GM12878 (cell line): ENCODE measurements around the gene DCUN1D4. TPM values are rescaled to one million over a fixed set of nuclear protein-coding genes. Genes with fewer than 3 reads are reported as not detected.

Experiments
- ATAC-seq: fragments of 200-7000 bp; cut with Tn5 transposase; 3 replicates; pipeline ENCODE4 v1.9.1; 2020; ENCODE audit warnings: mild to moderate bottlenecking, moderate library complexity
- BruUV-seq: library from RNA; stranded (reverse); fragments of 400-500 nt; replicated peaks from 2 replicates; lab custom pipeline; 2021; lab: Mats Ljungman, UMichigan
- CTCF ChIA-PET: fragments of 300-600 bp; sonication (Branson Sonifier 250); formaldehyde crosslinking; extraction: SDS; loops from one replicate; lab custom pipeline; 2021; ENCODE audit warnings: inconsistent platforms; lab: Yijun Ruan, JAX
- POLR2A ChIA-PET: fragments of 350-600 bp; formaldehyde crosslinking; extraction: SDS; loops from one replicate; lab custom pipeline; 2021; ENCODE audit warnings: inconsistent platforms; lab: Charles Lee
- RAD21 ChIA-PET: fragments of 300-600 bp; sonication (Branson Sonifier 250); formaldehyde crosslinking; loops from one replicate; lab custom pipeline; 2023; ENCODE audit warnings: antibody characterized with exemption; ENCODE audit not compliant: unreplicated experiment; lab: Charles Lee
- SMC1A ChIA-PET: fragments of 300-600 bp; sonication (Branson Sonifier 250); formaldehyde crosslinking; loops from one replicate; lab custom pipeline; 2023; ENCODE audit not compliant: unreplicated experiment, uncharacterized antibody; lab: Charles Lee
- DNase-seq: peaks from one replicate; pipeline ENCODE4 v3.0.0-alpha.2; 2011; ENCODE audit warnings: low read depth, low spot score
- FAIRE-seq: peaks from 3 replicates; lab custom pipeline; 2011; peaks lifted over from hg19 to GRCh38; lab: Jason Lieb, UNC
- H2AFZ ChIP-seq: 2 replicates; pipeline ENCODE4 v1.6.0; 2011; ENCODE audit warnings: low read depth, low read length, control low read depth; ENCODE audit not compliant: control insufficient read depth
- H3K27ac ChIP-seq: 2 replicates; pipeline ENCODE4 v1.5.1; 2011; ENCODE audit warnings: control low read depth; ENCODE audit not compliant: control insufficient read depth, insufficient read depth
- H3K27me3 ChIP-seq, 2 experiments: replicated peaks in 1 of 2; 2 replicates each; pipeline versions ENCODE4 v1.6.0 to v1.6.1; 2011; ENCODE audit warnings: low read length in 1 of 2; ENCODE audit not compliant: control insufficient read depth in 2 of 2, insufficient read depth in 2 of 2
- H3K36me3 ChIP-seq, 2 experiments: 2 replicates each; pipeline ENCODE4 v1.5.1; 2011; ENCODE audit warnings: low read length in 1 of 2; ENCODE audit not compliant: control insufficient read depth in 2 of 2, insufficient read depth in 2 of 2
- H3K4me1 ChIP-seq: 2 replicates; pipeline ENCODE4 v1.6.1; 2011; ENCODE audit warnings: mild to moderate bottlenecking, low read length, moderate library complexity, mixed read lengths; ENCODE audit not compliant: control insufficient read depth, insufficient read depth
- H3K4me2 ChIP-seq: 2 replicates; pipeline ENCODE4 v1.6.0; 2011; ENCODE audit warnings: control low read depth; ENCODE audit not compliant: control insufficient read depth, insufficient read depth
- H3K4me3 ChIP-seq: fragments of 200-600 bp; sonication (generic); 2 replicates; pipeline ENCODE4 v1.5.1; 2016
- H3K79me2 ChIP-seq: 2 replicates; pipeline ENCODE4 v1.6.0; 2011; ENCODE audit warnings: low read length; ENCODE audit not compliant: control insufficient read depth, insufficient read depth
- H3K9ac ChIP-seq: 2 replicates; pipeline ENCODE4 v1.8.0; 2011; ENCODE audit warnings: low read length, control low read depth, mixed read lengths; ENCODE audit not compliant: control insufficient read depth, insufficient read depth
- H3K9me3 ChIP-seq: replicated peaks from 3 replicates; pipeline ENCODE4 v1.5.1; 2011; ENCODE audit warnings: mild to moderate bottlenecking, low read length; ENCODE audit not compliant: control insufficient read depth, insufficient read depth
- H4K20me1 ChIP-seq: 2 replicates; pipeline ENCODE4 v1.6.0; 2011; ENCODE audit not compliant: control insufficient read depth, insufficient read depth
- CHD1 ChIP-seq: IDR thresholded peaks from 2 replicates; pipeline ENCODE4 v1.6.1; 2012; ENCODE audit warnings: low read depth, low read length, improper control_type of control experiment
- CREB1 ChIP-seq: IDR thresholded peaks from 2 replicates; pipeline ENCODE4 v1.6.1; 2012; ENCODE audit warnings: low read depth, mild to moderate bottlenecking, inconsistent platforms
- FOXK2 ChIP-seq: fragments of 450-650 bp; IDR thresholded peaks from 2 replicates; pipeline ENCODE4 v1.6.1; 2017; ENCODE audit warnings: mild to moderate bottlenecking, moderate library complexity
- MYC ChIP-seq: IDR thresholded peaks from 2 replicates; pipeline ENCODE4 v1.6.1; 2011; ENCODE audit warnings: mild to moderate bottlenecking, low read length, moderate library complexity, inconsistent platforms; ENCODE audit not compliant: insufficient read depth, insufficient replicate concordance, insufficient read length, severe bottlenecking
- WGBS: methylation state at CpG from one replicate; pipeline ENCODE4 v1.1.6; 2016; ENCODE audit warnings: low lambda C conversion rate; ENCODE audit not compliant: insufficient replicate concordance, insufficient coverage; ENCODE audit errors: missing lambda C conversion rate; 5-methylcytosine and 5-hydroxymethylcytosine counted together
- in situ Hi-C: fragments of 300-500 bp; cut with MboI; formaldehyde crosslinking; loops from 9 replicates; pipeline ENCODE4 v1.14.3; 2018; ENCODE audit warnings: mixed read lengths
- intact Hi-C: fragments of 100-400 bp; cut with micrococcal nuclease; formaldehyde crosslinking; loops from one replicate; pipeline ENCODE4 v1.14.2; 2022; ENCODE audit not compliant: unreplicated experiment
- polyA plus RNA-seq, 11 experiments: library from polyadenylated mRNA; depleted of rRNA in 4 of 11; unstranded in 6 of 11; stranded (reverse) in 5 of 11; fragments of >200 nt; fragmentation: Nextera tagmentation in 4 of 11; fragmentation: Illumina TruSeq in 1 of 11; extraction: Ambion mirVana in 4 of 11; extraction: Trizol in 1 of 11; gene quantifications; 1 replicate in 1 of 11; 2 replicates in 10 of 11; pipeline versions ENCODE4 v1.2.1 to v1.2.3, GENCODE V29; 2011 to 2016; ENCODE audit warnings: inconsistent platforms in 2 of 11, missing spikeins in 2 of 11, low read depth in 1 of 11
- total RNA-seq, 4 experiments: library from RNA; depleted of rRNA in 3 of 4; stranded (reverse); fragments of >200 nt in 3 of 4; fragmentation: Illumina TruSeq in 1 of 4; extraction: Trizol in 1 of 4; gene quantifications; 2 replicates each; pipeline versions ENCODE4 v1.2.1 to v1.2.3, GENCODE V29; 2013 to 2021
- TF ChIP-seq, protein P1 (sequence below): fragments of 450-650 bp; formaldehyde crosslinking; IDR thresholded peaks from 2 replicates; pipeline ENCODE4 v1.4.0; 2020; ENCODE audit warnings: mild to moderate bottlenecking, moderate library complexity
- TF ChIP-seq, protein P2 (sequence below): fragments of 450-650 bp; IDR thresholded peaks from 2 replicates; pipeline ENCODE4 v1.6.1; 2014; ENCODE audit warnings: mild to moderate bottlenecking
- TF ChIP-seq, protein P3 (sequence below): fragments of 450-650 bp; IDR thresholded peaks from 2 replicates; pipeline ENCODE4 v1.6.1; 2016; ENCODE audit warnings: mild to moderate bottlenecking, moderate library complexity, borderline replicate concordance

Gene DCUN1D4
- total and polyA plus RNA-seq, 10 of the 15 experiments (the other 5 are each of a cell fraction or from before 2014, with no cell fraction given): 7.1 to 62.6 (median 16.8) TPM

DNA sequence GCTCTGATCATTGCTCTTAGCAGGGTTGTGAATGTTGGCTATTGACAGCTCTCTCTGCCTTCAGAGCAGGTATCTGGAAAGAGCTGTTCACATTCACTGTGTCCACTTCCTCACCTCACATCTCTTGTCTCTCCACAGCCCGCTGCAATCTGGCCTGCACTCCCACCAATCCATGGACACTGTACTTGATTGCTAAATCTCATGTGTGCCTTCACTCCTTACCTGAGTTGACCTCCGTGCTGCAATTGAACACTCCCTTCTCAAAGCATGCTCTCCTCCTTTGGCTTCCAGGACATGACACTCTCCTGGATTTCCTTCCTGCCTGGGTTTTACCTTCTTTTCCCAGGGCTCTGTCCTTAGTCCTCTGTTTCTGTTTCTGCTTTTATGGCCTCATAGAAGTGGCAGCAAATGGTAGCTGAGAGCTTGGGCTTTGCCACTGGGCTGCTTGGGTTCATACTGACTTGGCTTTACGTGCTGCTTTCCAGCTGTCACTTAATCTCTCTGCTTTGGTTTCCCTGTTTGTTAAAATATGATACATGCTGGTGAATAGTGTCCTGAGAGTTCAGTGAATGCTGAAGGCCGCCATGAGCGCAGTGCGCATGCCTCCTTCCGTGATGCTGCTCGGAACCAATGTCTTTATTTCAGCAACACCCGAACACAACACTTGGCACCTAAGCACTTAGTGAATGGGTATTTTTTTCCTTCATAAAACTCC, 29.5 kb downstream of the DCUN1D4 start:
- RAD21 ChIA-PET: no interaction called here
- 98% methylated on average over 9 of the region's 9 CpGs for WGBS

More for the DNA sequence above, 29.5 kb downstream of the DCUN1D4 start:
- H3K4me1 ChIP-seq: no peaks in the 10 kb centered on the region
- no peak for FAIRE-seq
- POLR2A ChIA-PET: no interaction called here
- TF ChIP-seq, protein P1, sequence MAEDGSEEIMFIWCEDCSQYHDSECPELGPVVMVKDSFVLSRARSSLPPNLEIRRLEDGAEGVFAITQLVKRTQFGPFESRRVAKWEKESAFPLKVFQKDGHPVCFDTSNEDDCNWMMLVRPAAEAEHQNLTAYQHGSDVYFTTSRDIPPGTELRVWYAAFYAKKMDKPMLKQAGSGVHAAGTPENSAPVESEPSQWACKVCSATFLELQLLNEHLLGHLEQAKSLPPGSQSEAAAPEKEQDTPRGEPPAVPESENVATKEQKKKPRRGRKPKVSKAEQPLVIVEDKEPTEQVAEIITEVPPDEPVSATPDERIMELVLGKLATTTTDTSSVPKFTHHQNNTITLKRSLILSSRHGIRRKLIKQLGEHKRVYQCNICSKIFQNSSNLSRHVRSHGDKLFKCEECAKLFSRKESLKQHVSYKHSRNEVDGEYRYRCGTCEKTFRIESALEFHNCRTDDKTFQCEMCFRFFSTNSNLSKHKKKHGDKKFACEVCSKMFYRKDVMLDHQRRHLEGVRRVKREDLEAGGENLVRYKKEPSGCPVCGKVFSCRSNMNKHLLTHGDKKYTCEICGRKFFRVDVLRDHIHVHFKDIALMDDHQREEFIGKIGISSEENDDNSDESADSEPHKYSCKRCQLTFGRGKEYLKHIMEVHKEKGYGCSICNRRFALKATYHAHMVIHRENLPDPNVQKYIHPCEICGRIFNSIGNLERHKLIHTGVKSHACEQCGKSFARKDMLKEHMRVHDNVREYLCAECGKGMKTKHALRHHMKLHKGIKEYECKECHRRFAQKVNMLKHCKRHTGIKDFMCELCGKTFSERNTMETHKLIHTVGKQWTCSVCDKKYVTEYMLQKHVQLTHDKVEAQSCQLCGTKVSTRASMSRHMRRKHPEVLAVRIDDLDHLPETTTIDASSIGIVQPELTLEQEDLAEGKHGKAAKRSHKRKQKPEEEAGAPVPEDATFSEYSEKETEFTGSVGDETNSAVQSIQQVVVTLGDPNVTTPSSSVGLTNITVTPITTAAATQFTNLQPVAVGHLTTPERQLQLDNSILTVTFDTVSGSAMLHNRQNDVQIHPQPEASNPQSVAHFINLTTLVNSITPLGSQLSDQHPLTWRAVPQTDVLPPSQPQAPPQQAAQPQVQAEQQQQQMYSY (CRISPR knock-in tag): no peak
- TF ChIP-seq, protein P2, sequence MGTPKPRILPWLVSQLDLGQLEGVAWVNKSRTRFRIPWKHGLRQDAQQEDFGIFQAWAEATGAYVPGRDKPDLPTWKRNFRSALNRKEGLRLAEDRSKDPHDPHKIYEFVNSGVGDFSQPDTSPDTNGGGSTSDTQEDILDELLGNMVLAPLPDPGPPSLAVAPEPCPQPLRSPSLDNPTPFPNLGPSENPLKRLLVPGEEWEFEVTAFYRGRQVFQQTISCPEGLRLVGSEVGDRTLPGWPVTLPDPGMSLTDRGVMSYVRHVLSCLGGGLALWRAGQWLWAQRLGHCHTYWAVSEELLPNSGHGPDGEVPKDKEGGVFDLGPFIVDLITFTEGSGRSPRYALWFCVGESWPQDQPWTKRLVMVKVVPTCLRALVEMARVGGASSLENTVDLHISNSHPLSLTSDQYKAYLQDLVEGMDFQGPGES: no peak
- TF ChIP-seq CREB1 (no peak), CHD1 (no peak), MYC (no peak), FOXK2 (no peak)
- TF ChIP-seq, protein P3, sequence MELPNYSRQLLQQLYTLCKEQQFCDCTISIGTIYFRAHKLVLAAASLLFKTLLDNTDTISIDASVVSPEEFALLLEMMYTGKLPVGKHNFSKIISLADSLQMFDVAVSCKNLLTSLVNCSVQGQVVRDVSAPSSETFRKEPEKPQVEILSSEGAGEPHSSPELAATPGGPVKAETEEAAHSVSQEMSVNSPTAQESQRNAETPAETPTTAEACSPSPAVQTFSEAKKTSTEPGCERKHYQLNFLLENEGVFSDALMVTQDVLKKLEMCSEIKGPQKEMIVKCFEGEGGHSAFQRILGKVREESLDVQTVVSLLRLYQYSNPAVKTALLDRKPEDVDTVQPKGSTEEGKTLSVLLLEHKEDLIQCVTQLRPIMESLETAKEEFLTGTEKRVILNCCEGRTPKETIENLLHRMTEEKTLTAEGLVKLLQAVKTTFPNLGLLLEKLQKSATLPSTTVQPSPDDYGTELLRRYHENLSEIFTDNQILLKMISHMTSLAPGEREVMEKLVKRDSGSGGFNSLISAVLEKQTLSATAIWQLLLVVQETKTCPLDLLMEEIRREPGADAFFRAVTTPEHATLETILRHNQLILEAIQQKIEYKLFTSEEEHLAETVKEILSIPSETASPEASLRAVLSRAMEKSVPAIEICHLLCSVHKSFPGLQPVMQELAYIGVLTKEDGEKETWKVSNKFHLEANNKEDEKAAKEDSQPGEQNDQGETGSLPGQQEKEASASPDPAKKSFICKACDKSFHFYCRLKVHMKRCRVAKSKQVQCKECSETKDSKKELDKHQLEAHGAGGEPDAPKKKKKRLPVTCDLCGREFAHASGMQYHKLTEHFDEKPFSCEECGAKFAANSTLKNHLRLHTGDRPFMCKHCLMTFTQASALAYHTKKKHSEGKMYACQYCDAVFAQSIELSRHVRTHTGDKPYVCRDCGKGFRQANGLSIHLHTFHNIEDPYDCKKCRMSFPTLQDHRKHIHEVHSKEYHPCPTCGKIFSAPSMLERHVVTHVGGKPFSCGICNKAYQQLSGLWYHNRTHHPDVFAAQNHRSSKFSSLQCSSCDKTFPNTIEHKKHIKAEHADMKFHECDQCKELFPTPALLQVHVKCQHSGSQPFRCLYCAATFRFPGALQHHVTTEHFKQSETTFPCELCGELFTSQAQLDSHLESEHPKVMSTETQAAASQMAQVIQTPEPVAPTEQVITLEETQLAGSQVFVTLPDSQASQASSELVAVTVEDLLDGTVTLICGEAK: no peak
- H3K4me2 ChIP-seq: no peak overlapping the region
- peaks cover 6 to 12% of the 10 kb centered on the region in 2 experiments for H3K36me3 ChIP-seq
- H3K27ac ChIP-seq: no peak overlapping the region
- BruUV-seq: no TSS peak
- intact Hi-C loops (no loop called here), in situ Hi-C loops (no loop called here)
- SMC1A ChIA-PET: no interaction called here
- H3K27me3 ChIP-seq: no peaks in the 10 kb centered on the region
- CTCF ChIA-PET: interaction anchor here (0.9 kb wide), 1 partner anchor 13 kb away, joined by 4 read pairs; no protein-coding TSS in a partner anchor
- no peak overlapping the region for H2AFZ ChIP-seq
- no peaks in the 10 kb centered on the region for H3K79me2 ChIP-seq
- DNase-seq: no peak
- H3K4me3 ChIP-seq: no peak overlapping the region
- no peaks in the 10 kb centered on the region for H4K20me1 ChIP-seq
- H3K9me3 ChIP-seq: no peaks in the 10 kb centered on the region
- H3K9ac ChIP-seq: no peak overlapping the region
- ATAC-seq: no peak
